ENCODE results near the gene SCAMP4. TPM values are rescaled to one million over a fixed set of nuclear protein-coding genes. Genes with fewer than 3 reads are reported as not detected.

Gene SCAMP4
- total and polyA plus RNA-seq, 2 experiments from 2014 or later: 39.4 to 106 TPM

GRCh38 chr19:1962674-1963073 lies 57.5 kb downstream of the SCAMP4 start:
- no peaks in the 10 kb centered on the region for H3K9me2 ChIP-seq (ENCODE audit: insufficient read depth)
- peaks cover 27% of the 10 kb centered on the region for H4K20me1 ChIP-seq (replicated peaks; ENCODE audit: insufficient read depth)
- H3K4me3 Mint-ChIP-seq: no peak overlapping the region
- H3F3A ChIP-seq (replicated peaks; ENCODE audit: low read depth): no peaks in the 10 kb centered on the region; the same call in 1 of the 2 replicates
- DNase-seq (ENCODE audit: low spot score) (no peak), ATAC-seq (no peak)
- no peaks in the 10 kb centered on the region for H3K9me3 Mint-ChIP-seq
- no peaks in the 10 kb centered on the region for H3K27me3 ChIP-seq (ENCODE audit: insufficient read depth)
- H3K36me3 Mint-ChIP-seq (ENCODE audit: low read depth): peaks cover 8% of the 10 kb centered on the region; the same call in 2 of the 3 replicates
- TF ChIP-seq, protein P1, sequence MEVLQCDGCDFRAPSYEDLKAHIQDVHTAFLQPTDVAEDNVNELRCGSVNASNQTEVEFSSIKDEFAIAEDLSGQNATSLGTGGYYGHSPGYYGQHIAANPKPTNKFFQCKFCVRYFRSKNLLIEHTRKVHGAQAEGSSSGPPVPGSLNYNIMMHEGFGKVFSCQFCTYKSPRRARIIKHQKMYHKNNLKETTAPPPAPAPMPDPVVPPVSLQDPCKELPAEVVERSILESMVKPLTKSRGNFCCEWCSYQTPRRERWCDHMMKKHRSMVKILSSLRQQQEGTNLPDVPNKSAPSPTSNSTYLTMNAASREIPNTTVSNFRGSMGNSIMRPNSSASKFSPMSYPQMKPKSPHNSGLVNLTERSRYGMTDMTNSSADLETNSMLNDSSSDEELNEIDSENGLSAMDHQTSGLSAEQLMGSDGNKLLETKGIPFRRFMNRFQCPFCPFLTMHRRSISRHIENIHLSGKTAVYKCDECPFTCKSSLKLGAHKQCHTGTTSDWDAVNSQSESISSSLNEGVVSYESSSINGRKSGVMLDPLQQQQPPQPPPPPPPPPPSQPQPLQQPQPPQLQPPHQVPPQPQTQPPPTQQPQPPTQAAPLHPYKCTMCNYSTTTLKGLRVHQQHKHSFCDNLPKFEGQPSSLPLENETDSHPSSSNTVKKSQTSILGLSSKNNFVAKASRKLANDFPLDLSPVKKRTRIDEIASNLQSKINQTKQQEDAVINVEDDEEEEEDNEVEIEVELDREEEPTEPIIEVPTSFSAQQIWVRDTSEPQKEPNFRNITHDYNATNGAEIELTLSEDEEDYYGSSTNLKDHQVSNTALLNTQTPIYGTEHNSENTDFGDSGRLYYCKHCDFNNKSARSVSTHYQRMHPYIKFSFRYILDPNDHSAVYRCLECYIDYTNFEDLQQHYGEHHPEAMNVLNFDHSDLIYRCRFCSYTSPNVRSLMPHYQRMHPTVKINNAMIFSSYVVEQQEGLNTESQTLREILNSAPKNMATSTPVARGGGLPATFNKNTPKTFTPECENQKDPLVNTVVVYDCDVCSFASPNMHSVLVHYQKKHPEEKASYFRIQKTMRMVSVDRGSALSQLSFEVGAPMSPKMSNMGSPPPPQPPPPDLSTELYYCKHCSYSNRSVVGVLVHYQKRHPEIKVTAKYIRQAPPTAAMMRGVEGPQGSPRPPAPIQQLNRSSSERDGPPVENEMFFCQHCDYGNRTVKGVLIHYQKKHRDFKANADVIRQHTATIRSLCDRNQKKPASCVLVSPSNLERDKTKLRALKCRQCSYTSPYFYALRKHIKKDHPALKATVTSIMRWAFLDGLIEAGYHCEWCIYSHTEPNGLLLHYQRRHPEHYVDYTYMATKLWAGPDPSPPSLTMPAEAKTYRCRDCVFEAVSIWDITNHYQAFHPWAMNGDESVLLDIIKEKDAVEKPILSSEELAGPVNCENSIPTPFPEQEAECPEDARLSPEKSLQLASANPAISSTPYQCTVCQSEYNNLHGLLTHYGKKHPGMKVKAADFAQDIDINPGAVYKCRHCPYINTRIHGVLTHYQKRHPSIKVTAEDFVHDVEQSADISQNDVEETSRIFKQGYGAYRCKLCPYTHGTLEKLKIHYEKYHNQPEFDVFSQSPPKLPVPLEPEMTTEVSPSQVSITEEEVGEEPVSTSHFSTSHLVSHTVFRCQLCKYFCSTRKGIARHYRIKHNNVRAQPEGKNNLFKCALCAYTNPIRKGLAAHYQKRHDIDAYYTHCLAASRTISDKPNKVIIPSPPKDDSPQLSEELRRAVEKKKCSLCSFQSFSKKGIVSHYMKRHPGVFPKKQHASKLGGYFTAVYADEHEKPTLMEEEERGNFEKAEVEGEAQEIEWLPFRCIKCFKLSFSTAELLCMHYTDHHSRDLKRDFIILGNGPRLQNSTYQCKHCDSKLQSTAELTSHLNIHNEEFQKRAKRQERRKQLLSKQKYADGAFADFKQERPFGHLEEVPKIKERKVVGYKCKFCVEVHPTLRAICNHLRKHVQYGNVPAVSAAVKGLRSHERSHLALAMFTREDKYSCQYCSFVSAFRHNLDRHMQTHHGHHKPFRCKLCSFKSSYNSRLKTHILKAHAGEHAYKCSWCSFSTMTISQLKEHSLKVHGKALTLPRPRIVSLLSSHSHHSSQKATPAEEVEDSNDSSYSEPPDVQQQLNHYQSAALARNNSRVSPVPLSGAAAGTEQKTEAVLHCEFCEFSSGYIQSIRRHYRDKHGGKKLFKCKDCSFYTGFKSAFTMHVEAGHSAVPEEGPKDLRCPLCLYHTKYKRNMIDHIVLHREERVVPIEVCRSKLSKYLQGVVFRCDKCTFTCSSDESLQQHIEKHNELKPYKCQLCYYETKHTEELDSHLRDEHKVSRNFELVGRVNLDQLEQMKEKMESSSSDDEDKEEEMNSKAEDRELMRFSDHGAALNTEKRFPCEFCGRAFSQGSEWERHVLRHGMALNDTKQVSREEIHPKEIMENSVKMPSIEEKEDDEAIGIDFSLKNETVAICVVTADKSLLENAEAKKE (CRISPR knock-in tag; IDR thresholded peaks at IDR 0.05): no peak
- TF ChIP-seq ZNF114 (CRISPR knock-in tag; IDR thresholded peaks at IDR 0.05): no peak
- TF ChIP-seq EZH2phosphoT487 (IDR thresholded peaks at IDR 0.05; ENCODE audit: unreplicated experiment): no peak
- TF ChIP-seq ETS1 (IDR thresholded peaks at IDR 0.05): no peak
- no peak for TF ChIP-seq CREB1 (CRISPR knock-in tag; IDR thresholded peaks at IDR 0.05; ENCODE audit: low read depth)
- TF ChIP-seq, protein P2, sequence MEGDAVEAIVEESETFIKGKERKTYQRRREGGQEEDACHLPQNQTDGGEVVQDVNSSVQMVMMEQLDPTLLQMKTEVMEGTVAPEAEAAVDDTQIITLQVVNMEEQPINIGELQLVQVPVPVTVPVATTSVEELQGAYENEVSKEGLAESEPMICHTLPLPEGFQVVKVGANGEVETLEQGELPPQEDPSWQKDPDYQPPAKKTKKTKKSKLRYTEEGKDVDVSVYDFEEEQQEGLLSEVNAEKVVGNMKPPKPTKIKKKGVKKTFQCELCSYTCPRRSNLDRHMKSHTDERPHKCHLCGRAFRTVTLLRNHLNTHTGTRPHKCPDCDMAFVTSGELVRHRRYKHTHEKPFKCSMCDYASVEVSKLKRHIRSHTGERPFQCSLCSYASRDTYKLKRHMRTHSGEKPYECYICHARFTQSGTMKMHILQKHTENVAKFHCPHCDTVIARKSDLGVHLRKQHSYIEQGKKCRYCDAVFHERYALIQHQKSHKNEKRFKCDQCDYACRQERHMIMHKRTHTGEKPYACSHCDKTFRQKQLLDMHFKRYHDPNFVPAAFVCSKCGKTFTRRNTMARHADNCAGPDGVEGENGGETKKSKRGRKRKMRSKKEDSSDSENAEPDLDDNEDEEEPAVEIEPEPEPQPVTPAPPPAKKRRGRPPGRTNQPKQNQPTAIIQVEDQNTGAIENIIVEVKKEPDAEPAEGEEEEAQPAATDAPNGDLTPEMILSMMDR (conservative IDR thresholded peaks at IDR 0.05; ENCODE audit: low read depth in 2 of 2): no peak
- TF ChIP-seq ZNF331 (CRISPR knock-in tag; IDR thresholded peaks at IDR 0.05; ENCODE audit: low read depth): no peak
- TF ChIP-seq JUNB (IDR thresholded peaks at IDR 0.05; ENCODE audit: unreplicated experiment): no peak
- TF ChIP-seq STAT1 (IDR thresholded peaks at IDR 0.05; ENCODE audit: unreplicated experiment): no peak
- no peak for TF ChIP-seq POLR2AphosphoS5 (IDR thresholded peaks at IDR 0.05; ENCODE audit: low read depth)
- TF ChIP-seq, protein P3, sequence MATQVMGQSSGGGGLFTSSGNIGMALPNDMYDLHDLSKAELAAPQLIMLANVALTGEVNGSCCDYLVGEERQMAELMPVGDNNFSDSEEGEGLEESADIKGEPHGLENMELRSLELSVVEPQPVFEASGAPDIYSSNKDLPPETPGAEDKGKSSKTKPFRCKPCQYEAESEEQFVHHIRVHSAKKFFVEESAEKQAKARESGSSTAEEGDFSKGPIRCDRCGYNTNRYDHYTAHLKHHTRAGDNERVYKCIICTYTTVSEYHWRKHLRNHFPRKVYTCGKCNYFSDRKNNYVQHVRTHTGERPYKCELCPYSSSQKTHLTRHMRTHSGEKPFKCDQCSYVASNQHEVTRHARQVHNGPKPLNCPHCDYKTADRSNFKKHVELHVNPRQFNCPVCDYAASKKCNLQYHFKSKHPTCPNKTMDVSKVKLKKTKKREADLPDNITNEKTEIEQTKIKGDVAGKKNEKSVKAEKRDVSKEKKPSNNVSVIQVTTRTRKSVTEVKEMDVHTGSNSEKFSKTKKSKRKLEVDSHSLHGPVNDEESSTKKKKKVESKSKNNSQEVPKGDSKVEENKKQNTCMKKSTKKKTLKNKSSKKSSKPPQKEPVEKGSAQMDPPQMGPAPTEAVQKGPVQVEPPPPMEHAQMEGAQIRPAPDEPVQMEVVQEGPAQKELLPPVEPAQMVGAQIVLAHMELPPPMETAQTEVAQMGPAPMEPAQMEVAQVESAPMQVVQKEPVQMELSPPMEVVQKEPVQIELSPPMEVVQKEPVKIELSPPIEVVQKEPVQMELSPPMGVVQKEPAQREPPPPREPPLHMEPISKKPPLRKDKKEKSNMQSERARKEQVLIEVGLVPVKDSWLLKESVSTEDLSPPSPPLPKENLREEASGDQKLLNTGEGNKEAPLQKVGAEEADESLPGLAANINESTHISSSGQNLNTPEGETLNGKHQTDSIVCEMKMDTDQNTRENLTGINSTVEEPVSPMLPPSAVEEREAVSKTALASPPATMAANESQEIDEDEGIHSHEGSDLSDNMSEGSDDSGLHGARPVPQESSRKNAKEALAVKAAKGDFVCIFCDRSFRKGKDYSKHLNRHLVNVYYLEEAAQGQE (IDR thresholded peaks at IDR 0.05; ENCODE audit: unreplicated experiment): no peak
- TF ChIP-seq NANOG (IDR thresholded peaks at IDR 0.05; ENCODE audit: borderline replicate concordance): no peak
- TF ChIP-seq EZH2 (IDR thresholded peaks at IDR 0.05; ENCODE audit: low read depth, unreplicated experiment): no peak
- peaks cover 82% of the 10 kb centered on the region for H3K79me2 ChIP-seq (replicated peaks; ENCODE audit: insufficient read depth)
- no peaks in the 10 kb centered on the region for H3K36me3 ChIP-seq (ENCODE audit: insufficient read depth)
- H3K4me1 ChIP-seq (ENCODE audit: insufficient read depth): no peaks in the 10 kb centered on the region
- no peak overlapping the region for H3K4me2 ChIP-seq
- H3K27ac ChIP-seq (ENCODE audit: low read depth): no peak overlapping the region
- H3K4me1 Mint-ChIP-seq: peaks cover 3% of the 10 kb centered on the region; the same call in 1 of the 3 replicates
- no peak overlapping the region for H2AFZ ChIP-seq
- no peak overlapping the region for H3K4me3 ChIP-seq
- H3K27me3 Mint-ChIP-seq (ENCODE audit: insufficient read depth, low read depth, poor library complexity): peaks cover 11% of the 10 kb centered on the region
- no peak overlapping the region for H3K27ac Mint-ChIP-seq

All from GM23338 (cell line).